Gastroesophageal sphincter (tissue), 3 donors: ENCODE data around the gene MAPKBP1.

Experiments used
- CTCF ChIP-seq, 4 experiments: fragments of 200-600 bp in 2 of 4; fragments of 450-650 bp in 2 of 4; sonication (generic) in 1 of 4; IDR thresholded peaks; one replicate each; pipeline ENCODE4 v1.5.1; 2017 to 2019; ENCODE audit warnings: antibody characterized with exemption in 4 of 4, mild to moderate bottlenecking in 2 of 4, moderate library complexity in 2 of 4
- EP300 ChIP-seq: sonication (generic); formaldehyde crosslinking; IDR thresholded peaks from one replicate; pipeline ENCODE4 v1.6.1; 2017; ENCODE audit warnings: antibody characterized with exemption, mild to moderate bottlenecking
- POLR2A ChIP-seq, 2 donors: fragments of 450-650 bp; IDR thresholded peaks; one replicate each; pipeline ENCODE4 v1.6.1; 2017; ENCODE audit warnings: antibody characterized with exemption in 2 of 2, mild to moderate bottlenecking in 2 of 2, moderate library complexity in 1 of 2
- POLR2AphosphoS5 ChIP-seq: sonication (generic); formaldehyde crosslinking; IDR thresholded peaks from one replicate; pipeline ENCODE4 v1.6.1; 2017; ENCODE audit warnings: antibody characterized with exemption

- no peak for TF ChIP-seq CTCF (IDR thresholded peaks at IDR 0.05)
- TF ChIP-seq POLR2A (IDR thresholded peaks at IDR 0.05), result no peak
- no peak for TF ChIP-seq EP300
- TF ChIP-seq POLR2AphosphoS5, result no peak
Observed at GRCh38 chr15:41816788-41817187, 42.5 kb downstream of the MAPKBP1 start.
